Trophoblast cell (in vitro differentiated cells and primary cell): ENCODE results near the gene OR10H2.
"Not testable (repeated sequence)": the region's sequence is repeated elsewhere in the genome, so short reads cannot be mapped to it uniquely, and the experiment has no call there.

Experiments used
- DNase-seq, 2 donors: peaks; one replicate each; pipeline ENCODE4 v3.0.0-alpha.2; 2016
- H2AFZ ChIP-seq: 2 replicates; pipeline ENCODE4 v1.6.1; 2013; ENCODE audit warnings: low read length, moderate library complexity, mild to moderate bottlenecking; ENCODE audit not compliant: insufficient read depth, poor library complexity
- H2AK5ac ChIP-seq: 2 replicates; pipeline ENCODE4 v1.6.1; 2013; ENCODE audit warnings: mild to moderate bottlenecking, low read length
- H2BK120ac ChIP-seq: 2 replicates; pipeline ENCODE4 v1.6.1; 2013; ENCODE audit warnings: low read length, mild to moderate bottlenecking, moderate library complexity; ENCODE audit not compliant: insufficient read depth, poor library complexity
- H2BK12ac ChIP-seq: 2 replicates; pipeline ENCODE4 v1.6.1; 2013; ENCODE audit warnings: mild to moderate bottlenecking, low read length, moderate library complexity
- H2BK5ac ChIP-seq: 2 replicates; pipeline ENCODE4 v1.6.1; 2013; ENCODE audit warnings: low read length, low read depth, moderate library complexity, mild to moderate bottlenecking; ENCODE audit not compliant: poor library complexity
- H3K14ac ChIP-seq: 2 replicates; pipeline ENCODE4 v1.6.1; 2013; ENCODE audit warnings: mild to moderate bottlenecking, low read length
- H3K18ac ChIP-seq: 2 replicates; pipeline ENCODE4 v1.6.1; 2013; ENCODE audit warnings: mild to moderate bottlenecking, low read length
- H3K23ac ChIP-seq: 2 replicates; pipeline ENCODE4 v1.6.1; 2013; ENCODE audit warnings: low read length
- H3K27ac ChIP-seq: 2 replicates; pipeline ENCODE4 v1.5.1; 2013; ENCODE audit warnings: low read depth, mild to moderate bottlenecking, inconsistent platforms, low read length, moderate library complexity
- H3K27me3 ChIP-seq: 2 replicates; pipeline ENCODE4 v1.6.1; 2013; ENCODE audit warnings: inconsistent platforms, mild to moderate bottlenecking, low read length, moderate library complexity; ENCODE audit not compliant: insufficient read depth
- H3K36me3 ChIP-seq, 2 experiments: 1 replicate in 1 of 2; 2 replicates in 1 of 2; pipeline ENCODE4 v1.6.1; 2013; ENCODE audit warnings: low read length in 2 of 2, mild to moderate bottlenecking in 2 of 2, moderate library complexity in 1 of 2; ENCODE audit not compliant: insufficient read depth in 2 of 2, control insufficient read depth in 1 of 2
- H3K4ac ChIP-seq: 2 replicates; pipeline ENCODE4 v1.6.1; 2013; ENCODE audit warnings: low read depth, mild to moderate bottlenecking, low read length, moderate library complexity
- H3K4me1 ChIP-seq, 2 experiments: 1 replicate in 1 of 2; 2 replicates in 1 of 2; pipeline ENCODE4 v1.6.1; 2013; ENCODE audit warnings: low read length in 2 of 2, mild to moderate bottlenecking in 2 of 2, moderate library complexity in 1 of 2; ENCODE audit not compliant: insufficient read depth in 2 of 2, control insufficient read depth in 1 of 2
- H3K4me2 ChIP-seq: 2 replicates; pipeline ENCODE4 v1.6.1; 2013; ENCODE audit warnings: inconsistent platforms, mild to moderate bottlenecking, low read length, moderate library complexity
- H3K4me3 ChIP-seq: 2 replicates; pipeline ENCODE4 v1.5.1; 2013; ENCODE audit warnings: mild to moderate bottlenecking, low read depth, low read length, inconsistent platforms
- H3K79me1 ChIP-seq: one replicate; pipeline ENCODE4 v1.6.1; 2013; ENCODE audit warnings: low read length
- H3K79me2 ChIP-seq: 2 replicates; pipeline ENCODE4 v1.6.1; 2013; ENCODE audit warnings: low read length, mild to moderate bottlenecking; ENCODE audit not compliant: control insufficient read depth, insufficient read depth, poor library complexity
- H3K9ac ChIP-seq: 2 replicates; pipeline ENCODE4 v1.6.1; 2013; ENCODE audit warnings: mild to moderate bottlenecking, low read length
- H3K9me3 ChIP-seq: 2 replicates; pipeline ENCODE4 v1.6.1; 2013; ENCODE audit warnings: low read depth, mild to moderate bottlenecking, control low read depth, inconsistent platforms, low read length; ENCODE audit not compliant: insufficient read depth
- H4K12ac ChIP-seq: 2 replicates; pipeline ENCODE4 v1.6.1; 2013; ENCODE audit warnings: low read depth, mild to moderate bottlenecking, low read length, moderate library complexity
- H4K8ac ChIP-seq: 2 replicates; pipeline ENCODE4 v1.6.1; 2013; ENCODE audit warnings: low read depth, mild to moderate bottlenecking, low read length, moderate library complexity
- H4K91ac ChIP-seq: one replicate; pipeline ENCODE4 v1.6.1; 2013; ENCODE audit warnings: low read depth, mild to moderate bottlenecking, low read length, moderate library complexity
- WGBS: extraction: QIAGEN DNeasy Blood & Tissue Kit; methylation state at CpG from one replicate; pipeline ENCODE4 v1.1.7; 2013; ENCODE audit warnings: missing lambda C conversion rate; ENCODE audit not compliant: insufficient read length, insufficient coverage; ENCODE audit errors: extremely low coverage; 5-methylcytosine and 5-hydroxymethylcytosine counted together

Gene OR10H2

DNA sequence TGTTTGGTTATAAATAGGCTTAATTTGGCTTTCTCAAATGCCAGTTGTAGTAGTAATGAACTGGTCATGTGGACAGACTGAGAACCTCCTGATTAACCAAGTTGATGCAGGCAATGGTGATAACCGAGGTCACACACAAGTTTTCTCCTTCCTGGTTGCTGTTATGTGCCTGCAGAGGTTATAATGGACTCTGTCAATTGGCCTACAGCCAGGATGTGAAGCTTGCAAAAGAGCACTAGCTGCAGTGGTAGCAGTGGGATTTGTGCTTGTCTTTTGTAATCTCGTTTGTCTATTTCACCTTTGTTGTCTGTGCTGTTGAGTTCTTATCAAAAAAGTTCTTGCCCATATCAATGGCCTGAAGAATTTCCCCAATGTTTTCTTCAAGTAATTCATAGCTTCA, 30.6 kb downstream of the OR10H2 start:
- no peak overlapping the region for H3K4ac ChIP-seq
- H3K79me2 ChIP-seq = no peaks in the 10 kb centered on the region
- H3K23ac ChIP-seq = no peak overlapping the region
- no peak overlapping the region for H2BK5ac ChIP-seq
- H3K4me3 ChIP-seq = no peak overlapping the region
- H2AFZ ChIP-seq = no peak overlapping the region
- no peak overlapping the region for H4K91ac ChIP-seq
- H4K8ac ChIP-seq = no peak overlapping the region
- H3K9me3 ChIP-seq = peaks cover 24% of the 10 kb centered on the region
- H3K79me1 ChIP-seq = no peaks in the 10 kb centered on the region
- H2AK5ac ChIP-seq = no peak overlapping the region
- no peak overlapping the region for H2BK12ac ChIP-seq
- H3K27me3 ChIP-seq = no peaks in the 10 kb centered on the region
- H3K9ac ChIP-seq = no peak overlapping the region
- no peak overlapping the region for H3K4me2 ChIP-seq
- no peak for DNase-seq
- no peak overlapping the region for H4K12ac ChIP-seq
- no peak overlapping the region for H3K18ac ChIP-seq
- no peaks in the 10 kb centered on the region for H3K4me1 ChIP-seq
- no peaks in the 10 kb centered on the region for H3K36me3 ChIP-seq
- no peak overlapping the region for H3K27ac ChIP-seq
- H2BK120ac ChIP-seq = no peak overlapping the region
- no peak overlapping the region for H3K14ac ChIP-seq
- WGBS = no CpG with 5 or more reads among the region's 2 CpGs

DNA sequence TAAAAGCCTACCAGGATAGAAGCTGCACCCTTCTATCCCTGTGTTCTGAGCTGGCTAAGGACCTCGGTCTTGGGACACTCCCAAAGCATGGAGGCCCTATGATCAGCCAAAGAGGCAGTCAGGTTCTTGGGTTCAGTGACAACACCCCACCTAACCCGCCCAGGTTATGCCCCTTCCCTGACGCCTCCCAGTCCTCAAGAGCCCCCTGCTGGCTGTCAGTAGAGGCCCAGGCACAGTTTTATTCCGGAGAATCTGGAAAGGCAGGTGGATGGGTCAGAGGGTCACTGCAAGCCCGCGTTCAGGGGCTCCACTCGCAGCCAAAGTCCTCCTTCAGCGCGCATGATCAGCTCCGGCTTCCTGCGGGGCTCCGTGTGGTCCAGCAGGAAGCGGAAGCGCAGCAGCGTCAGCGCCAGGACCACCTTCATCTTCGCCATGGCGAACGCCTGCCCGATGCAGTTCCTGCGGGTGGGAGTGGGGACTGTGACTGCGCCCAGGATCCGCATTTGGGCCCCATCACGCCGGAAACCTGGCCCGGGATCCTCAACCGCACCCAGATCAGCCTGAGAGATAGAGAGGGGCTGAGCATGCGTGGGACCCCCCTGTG, 32.2 kb downstream of the OR10H2 start:
- no CpG with 5 or more reads among the region's 28 CpGs for WGBS
- H3K23ac ChIP-seq = no peak overlapping the region

DNA sequence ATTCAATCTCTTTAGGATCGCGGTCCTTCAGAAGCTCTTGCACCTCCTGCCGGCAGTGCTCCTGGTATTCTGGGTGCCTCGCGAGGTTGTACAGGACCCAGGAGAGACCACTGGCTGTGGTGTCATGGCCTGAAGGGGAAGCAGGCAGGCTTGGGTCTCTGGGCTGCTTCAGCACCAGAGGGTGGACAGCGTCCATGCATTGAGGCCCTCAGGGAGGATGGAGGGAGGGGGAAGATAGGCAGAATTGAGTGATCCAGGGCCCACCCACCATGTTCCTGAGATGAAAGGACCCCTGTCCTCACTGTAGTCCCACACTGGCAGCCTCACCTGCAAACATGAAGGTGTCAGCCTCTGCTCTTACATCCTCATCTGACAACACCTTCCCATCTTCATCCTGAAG, 41.8 kb downstream of the OR10H2 start:
- H3K27me3 ChIP-seq = no peaks in the 10 kb centered on the region

More for the DNA sequence above, 32.2 kb downstream of the OR10H2 start:
- Histone ChIP-seq H3K4me1 (no peaks in the 10 kb centered on the region), H2AFZ (no peak overlapping the region), H3K4me3 (no peak overlapping the region), H3K79me2 (no peaks in the 10 kb centered on the region), H2BK5ac (no peak overlapping the region), H3K4ac (no peak overlapping the region), H3K14ac (no peak overlapping the region), H2BK120ac (no peak overlapping the region), H3K9ac (peak overlapping the region; percentile 8), H4K8ac (no peak overlapping the region), H3K4me2 (no peak overlapping the region), H4K91ac (no peak overlapping the region), H3K27ac (no peak overlapping the region), H2AK5ac (no peak overlapping the region), H3K79me1 (no peaks in the 10 kb centered on the region), H2BK12ac (no peak overlapping the region), H3K27me3 (no peaks in the 10 kb centered on the region), H3K9me3 (peaks cover 24% of the 10 kb centered on the region), H3K18ac (no peak overlapping the region), H4K12ac (no peak overlapping the region), H3K36me3 (no peaks in the 10 kb centered on the region)
- no peak for DNase-seq

DNA sequence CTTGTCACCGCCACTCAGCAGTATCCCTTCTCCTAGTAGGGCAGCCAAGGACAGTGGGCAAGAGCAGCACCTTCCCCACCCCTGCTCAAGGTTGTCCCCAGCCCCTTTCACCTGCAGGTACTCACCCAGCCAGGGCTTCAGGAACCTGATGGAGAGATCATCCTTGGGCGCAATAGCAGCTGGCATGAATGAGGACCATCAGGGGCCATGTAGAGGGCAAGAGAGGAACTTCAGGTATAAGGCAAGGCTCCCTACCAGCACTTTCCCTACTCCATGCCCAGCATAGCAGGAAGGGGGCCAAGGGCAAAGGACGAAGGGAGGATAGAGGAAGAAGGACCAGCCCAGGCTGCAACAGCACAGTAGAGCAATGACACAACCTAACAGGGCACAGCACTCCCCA, 46.3 kb downstream of the OR10H2 start:
- H3K18ac ChIP-seq, H3K4me1 ChIP-seq, H4K12ac ChIP-seq, H2AK5ac ChIP-seq, H2BK120ac ChIP-seq, H3K14ac ChIP-seq, H4K8ac ChIP-seq, H4K91ac ChIP-seq, H3K9ac ChIP-seq, H3K27ac ChIP-seq, H3K4me3 ChIP-seq, H3K79me1 ChIP-seq, H3K79me2 ChIP-seq, H3K27me3 ChIP-seq, H3K23ac ChIP-seq, H2BK12ac ChIP-seq, H2AFZ ChIP-seq, H2BK5ac ChIP-seq, H3K4me2 ChIP-seq, H3K36me3 ChIP-seq, DNase-seq, H3K4ac ChIP-seq: not testable (repeated sequence)
- no CpG with 5 or more reads among the region's 3 CpGs for WGBS
- H3K9me3 ChIP-seq = peaks cover 44% of the 10 kb centered on the region

More for the DNA sequence above, 41.8 kb downstream of the OR10H2 start:
- no peak overlapping the region for H2BK5ac ChIP-seq
- no peak overlapping the region for H2BK12ac ChIP-seq
- no peak overlapping the region for H3K4ac ChIP-seq
- H3K4me2 ChIP-seq = no peak overlapping the region
- H3K9me3 ChIP-seq = peaks cover 22% of the 10 kb centered on the region
- H3K4me1 ChIP-seq = no peaks in the 10 kb centered on the region
- H4K12ac ChIP-seq = no peak overlapping the region
- no peak overlapping the region for H2AK5ac ChIP-seq
- H3K14ac ChIP-seq = no peak overlapping the region
- no peaks in the 10 kb centered on the region for H3K36me3 ChIP-seq
- no peak overlapping the region for H4K8ac ChIP-seq
- no peak for DNase-seq
- WGBS = no CpG with 5 or more reads among the region's 6 CpGs
- no peak overlapping the region for H2AFZ ChIP-seq
- no peak overlapping the region for H3K9ac ChIP-seq
- H3K79me1 ChIP-seq = no peaks in the 10 kb centered on the region
- H2BK120ac ChIP-seq = no peak overlapping the region
- no peak overlapping the region for H3K27ac ChIP-seq
- H3K4me3 ChIP-seq = no peak overlapping the region
- H3K79me2 ChIP-seq = no peaks in the 10 kb centered on the region
- no peak overlapping the region for H4K91ac ChIP-seq
- H3K23ac ChIP-seq = no peak overlapping the region
- no peak overlapping the region for H3K18ac ChIP-seq
